ENCODE data around the gene GALNT7.
A peak's percentile ranks its signal among the peaks of the same experiment; 100 is the strongest.

Gene GALNT7

GRCh38 chr4:173337463-173337862 lies 168.9 kb downstream of the GALNT7 start:
- no peak overlapping the region for H3K9ac ChIP-seq
- peaks cover 23% of the 10 kb centered on the region for H3K4me1 ChIP-seq
- no peaks in the 10 kb centered on the region for H3K9me3 ChIP-seq
- H3K36me3 ChIP-seq: peaks cover 8% of the 10 kb centered on the region; the same call in 1 of the 2 replicates
- H3K4me3 ChIP-seq: no peak overlapping the region
- peaks cover 11% of the 10 kb centered on the region for H4K20me1 ChIP-seq
- H3K4me2 ChIP-seq: no peak overlapping the region
- TF ChIP-seq Cebpa-rat (IDR thresholded peaks at IDR 0.05): no peak
- H3K27ac ChIP-seq: no peak overlapping the region
- no peaks in the 10 kb centered on the region for H3K27me3 ChIP-seq

- no peaks in the 10 kb centered on the region for H3K4me1 ChIP-seq
- no peaks in the 10 kb centered on the region for H4K20me1 ChIP-seq
- no peak overlapping the region for H3K4me2 ChIP-seq
- H3K9ac ChIP-seq: no peak overlapping the region
- H3K4me3 ChIP-seq: no peak overlapping the region
- no peaks in the 10 kb centered on the region for H3K9me3 ChIP-seq
- no peaks in the 10 kb centered on the region; the same call in 1 of the 2 replicates for H3K36me3 ChIP-seq
- no peaks in the 10 kb centered on the region for H3K27me3 ChIP-seq
- H3K27ac ChIP-seq: no peak overlapping the region
- TF ChIP-seq Cebpa-rat (IDR thresholded peaks at IDR 0.05): no peak
Measured at GRCh38 chr4:173343832-173344397, 175.3 kb downstream of the GALNT7 start.

GRCh38 chr4:173345648-173346047 lies 177.0 kb downstream of the GALNT7 start:
- no peak overlapping the region for H3K9ac ChIP-seq
- no peaks in the 10 kb centered on the region for H4K20me1 ChIP-seq

GRCh38 chr4:173346074-173346473 lies 177.5 kb downstream of the GALNT7 start:
- H3K9ac ChIP-seq: no peak overlapping the region
- H3K9me3 ChIP-seq: no peaks in the 10 kb centered on the region
- H3K36me3 ChIP-seq: no peaks in the 10 kb centered on the region; the same call in 1 of the 2 replicates
- no peak overlapping the region for H3K27ac ChIP-seq
- no peaks in the 10 kb centered on the region for H3K4me1 ChIP-seq
- H3K4me3 ChIP-seq: no peak overlapping the region
- TF ChIP-seq Cebpa-rat (IDR thresholded peaks at IDR 0.05): no peak
- H3K4me2 ChIP-seq: no peak overlapping the region
- H3K27me3 ChIP-seq: no peaks in the 10 kb centered on the region
- no peaks in the 10 kb centered on the region for H4K20me1 ChIP-seq

More at GRCh38 chr4:173345648-173346047, 177.0 kb downstream of the GALNT7 start:
- Histone ChIP-seq H3K4me2 (no peak overlapping the region), H3K4me3 (no peak overlapping the region), H3K9me3 (no peaks in the 10 kb centered on the region), H3K4me1 (no peaks in the 10 kb centered on the region), H3K27ac (no peak overlapping the region), H3K27me3 (no peaks in the 10 kb centered on the region), H3K36me3 (no peaks in the 10 kb centered on the region; the same call in 1 of the 2 replicates)
- no peak for TF ChIP-seq Cebpa-rat (IDR thresholded peaks at IDR 0.05)

DNA sequence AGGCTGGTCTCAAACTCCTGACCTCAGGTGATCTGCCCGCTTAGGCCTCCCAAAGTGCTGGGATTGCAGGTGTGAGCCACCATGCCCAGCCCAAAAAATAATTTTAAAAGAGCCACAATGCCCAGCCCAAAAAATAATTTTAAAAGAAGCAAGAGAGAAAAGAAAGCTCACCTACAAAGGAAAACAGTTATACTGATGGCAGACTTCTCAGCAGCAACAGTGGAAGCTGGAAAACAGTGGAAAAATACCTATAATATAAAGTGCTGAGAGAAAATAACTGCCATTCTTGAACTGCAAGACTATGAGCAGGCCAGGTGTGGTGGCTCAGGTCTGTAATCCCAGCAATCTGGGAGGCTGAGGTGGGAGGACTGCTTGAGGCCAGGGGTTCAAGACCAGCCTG lies 178.9 kb downstream of the GALNT7 start:
- no peaks in the 10 kb centered on the region for H3K4me1 ChIP-seq
- no peaks in the 10 kb centered on the region for H4K20me1 ChIP-seq
- no peak overlapping the region for H3K4me3 ChIP-seq
- TF ChIP-seq Cebpa-rat (IDR thresholded peaks at IDR 0.05): no peak
- no peaks in the 10 kb centered on the region for H3K9me3 ChIP-seq
- H3K36me3 ChIP-seq: no peaks in the 10 kb centered on the region; the same call in 1 of the 2 replicates
- H3K27ac ChIP-seq: no peak overlapping the region
- H3K9ac ChIP-seq: no peak overlapping the region
- no peaks in the 10 kb centered on the region for H3K27me3 ChIP-seq
- no peak overlapping the region for H3K4me2 ChIP-seq

- Histone ChIP-seq H3K27ac (no peak overlapping the region), H3K9me3 (0 out of 2 replicates have a peak, but pooled peaks cover 7% of the 10 kb centered on the region)
- no peak for TF ChIP-seq Cebpa-rat (IDR thresholded peaks at IDR 0.05)
Measured at GRCh38 chr4:173357939-173358338, 189.3 kb downstream of the GALNT7 start.

DNA sequence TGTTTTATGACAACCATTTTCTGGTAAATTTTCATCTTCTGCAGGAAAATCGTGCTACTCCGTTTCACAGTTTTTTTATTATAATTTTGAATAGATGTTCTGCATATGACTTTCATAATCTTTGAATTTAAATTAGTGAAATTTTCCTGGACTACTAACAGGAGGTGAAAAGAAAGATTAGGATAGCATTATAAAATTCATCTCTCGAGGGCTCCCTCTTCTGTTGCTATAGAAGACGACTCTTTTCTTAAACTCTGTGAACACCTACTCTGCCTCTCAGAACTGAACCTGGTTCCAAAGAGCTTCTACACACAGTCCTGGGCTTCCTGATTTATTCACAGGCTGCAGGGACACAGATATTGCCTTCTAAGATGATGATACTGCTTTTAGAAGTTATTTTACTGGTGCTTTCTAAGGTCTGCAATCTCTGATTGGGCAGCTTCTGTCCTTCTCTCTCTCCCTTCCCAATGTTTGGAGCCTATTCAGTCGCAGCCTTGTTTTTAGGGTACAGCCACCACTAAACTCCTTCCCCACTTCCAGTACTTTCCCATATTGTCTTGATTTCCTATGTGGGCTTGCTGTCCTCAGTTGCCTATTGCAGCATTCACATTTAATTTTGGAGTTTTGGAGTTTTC lies 192.1 kb downstream of the GALNT7 start:
- Histone ChIP-seq H3K4me1 (peaks cover 6% of the 10 kb centered on the region), H3K9ac (no peak overlapping the region), H4K20me1 (no peaks in the 10 kb centered on the region), H3K27me3 (no peaks in the 10 kb centered on the region), H3K4me3 (no peak overlapping the region), H3K36me3 (peaks cover 14% of the 10 kb centered on the region; the same call in 1 of the 2 replicates), H3K27ac (no peak overlapping the region), H3K9me3 (0 out of 2 replicates have a peak, but pooled peaks cover 7% of the 10 kb centered on the region), H3K4me2 (no peak overlapping the region)
- no peak for TF ChIP-seq Cebpa-rat (IDR thresholded peaks at IDR 0.05)

More at GRCh38 chr4:173357939-173358338, 189.3 kb downstream of the GALNT7 start:
- H3K4me1 ChIP-seq: peaks cover 4% of the 10 kb centered on the region; the same call in 1 of the 2 replicates
- H3K36me3 ChIP-seq: peaks cover 10% of the 10 kb centered on the region; the same call in 1 of the 2 replicates
- no peaks in the 10 kb centered on the region for H3K27me3 ChIP-seq
- no peak overlapping the region for H3K4me2 ChIP-seq
- no peak overlapping the region for H3K4me3 ChIP-seq
- H3K9ac ChIP-seq: no peak overlapping the region
- no peaks in the 10 kb centered on the region for H4K20me1 ChIP-seq

DNA sequence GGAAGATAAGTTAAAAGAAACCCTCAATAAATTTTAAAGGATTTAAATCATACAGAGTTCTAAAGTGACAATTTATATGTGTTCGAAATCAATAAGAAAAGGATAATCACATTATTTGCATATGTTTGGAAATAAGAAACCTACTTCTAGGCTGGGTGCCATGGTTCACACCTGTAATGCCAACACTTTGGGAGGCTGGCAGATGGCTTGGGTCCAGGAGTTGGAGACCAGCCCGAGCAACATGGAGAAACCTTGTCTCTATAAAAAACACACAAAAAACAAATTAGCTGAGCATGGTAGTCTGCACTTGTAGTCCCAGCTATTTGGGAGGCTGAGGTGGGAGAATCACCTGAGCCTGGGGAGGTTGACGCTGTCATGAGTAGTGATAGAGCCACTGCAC lies 194.1 kb downstream of the GALNT7 start:
- no peak overlapping the region for H3K4me2 ChIP-seq
- no peak overlapping the region for H3K4me3 ChIP-seq
- H3K27me3 ChIP-seq: no peaks in the 10 kb centered on the region
- no peaks in the 10 kb centered on the region for H4K20me1 ChIP-seq
- no peak overlapping the region for H3K27ac ChIP-seq
- H3K9me3 ChIP-seq: 0 out of 2 replicates have a peak, but pooled peaks cover 7% of the 10 kb centered on the region
- no peak overlapping the region for H3K9ac ChIP-seq
- no peak for TF ChIP-seq Cebpa-rat (IDR thresholded peaks at IDR 0.05)
- H3K4me1 ChIP-seq: peaks cover 25% of the 10 kb centered on the region
- peaks cover 19% of the 10 kb centered on the region; the same call in 1 of the 2 replicates for H3K36me3 ChIP-seq

- H3K27ac ChIP-seq: no peak overlapping the region
- TF ChIP-seq Cebpa-rat (IDR thresholded peaks at IDR 0.05): no peak
- H4K20me1 ChIP-seq: no peaks in the 10 kb centered on the region
- 0 out of 2 replicates have a peak, but pooled peaks cover 9% of the 10 kb centered on the region for H3K36me3 ChIP-seq
- H3K27me3 ChIP-seq: no peaks in the 10 kb centered on the region
- H3K4me3 ChIP-seq: no peak overlapping the region
- H3K4me1 ChIP-seq: peaks cover 41% of the 10 kb centered on the region
- no peak overlapping the region for H3K9ac ChIP-seq
- H3K9me3 ChIP-seq: no peaks in the 10 kb centered on the region
- peak overlapping the region; percentile 46 for H3K4me2 ChIP-seq
Measured at GRCh38 chr4:173365359-173365996, 196.9 kb downstream of the GALNT7 start.

- no peak overlapping the region for H3K4me3 ChIP-seq
- peak overlapping the region; percentile 70 for H3K4me2 ChIP-seq
- H3K9me3 ChIP-seq: no peaks in the 10 kb centered on the region
- TF ChIP-seq Cebpa-rat (IDR thresholded peaks at IDR 0.05): no peak
- peaks cover 41% of the 10 kb centered on the region for H3K4me1 ChIP-seq
- peaks cover 6% of the 10 kb centered on the region; the same call in 1 of the 2 replicates for H4K20me1 ChIP-seq
- no peaks in the 10 kb centered on the region for H3K27me3 ChIP-seq
- 0 out of 2 replicates have a peak, but pooled peaks cover 9% of the 10 kb centered on the region for H3K36me3 ChIP-seq
- no peak overlapping the region for H3K9ac ChIP-seq
- H3K27ac ChIP-seq: no peak overlapping the region
Measured at GRCh38 chr4:173367285-173367684, 198.7 kb downstream of the GALNT7 start.
